AG09309 (cell line): ENCODE data around the gene SMIM32.

Experiments used
- DNase-seq: peaks from one replicate; pipeline ENCODE4 v3.0.0-alpha.2; 2010; ENCODE audit warnings: low read depth
- H3K4me3 ChIP-seq: 2 replicates; pipeline ENCODE4 v1.5.1; 2011; ENCODE audit warnings: mild to moderate bottlenecking, low read depth, low read length, moderate library complexity; ENCODE audit not compliant: control insufficient read depth
- TF ChIP-seq, protein P1 (sequence below): IDR thresholded peaks from 2 replicates; pipeline ENCODE4 v1.5.1; 2011; ENCODE audit warnings: mild to moderate bottlenecking, low read depth, low read length, inconsistent platforms; ENCODE audit not compliant: insufficient read depth, control insufficient read depth; ENCODE audit errors: missing control alignments

SMIM32 gene

DNA sequence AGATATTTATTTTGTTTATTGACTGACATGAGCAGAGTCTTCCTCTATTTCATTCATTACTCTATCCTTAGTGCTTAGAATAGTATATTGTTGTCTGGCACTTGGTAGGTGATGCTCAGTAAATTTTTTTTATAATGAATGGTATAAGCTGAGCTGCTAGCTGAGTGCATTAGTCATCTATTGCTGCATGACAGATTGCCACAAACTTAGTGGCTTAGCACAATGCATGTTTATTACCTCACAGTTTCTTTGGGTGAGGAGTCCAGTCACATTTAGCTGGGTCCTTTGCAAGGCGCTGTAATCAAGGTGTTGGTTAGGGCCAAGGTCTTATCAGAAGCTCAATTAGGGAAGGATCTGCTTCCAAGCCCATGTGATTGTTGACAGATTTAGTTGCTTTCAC is 37.2 kb downstream of the SMIM32 start:
- H3K4me3 ChIP-seq: no peak overlapping the region
- DNase-seq: no peak
- TF ChIP-seq, protein P1, sequence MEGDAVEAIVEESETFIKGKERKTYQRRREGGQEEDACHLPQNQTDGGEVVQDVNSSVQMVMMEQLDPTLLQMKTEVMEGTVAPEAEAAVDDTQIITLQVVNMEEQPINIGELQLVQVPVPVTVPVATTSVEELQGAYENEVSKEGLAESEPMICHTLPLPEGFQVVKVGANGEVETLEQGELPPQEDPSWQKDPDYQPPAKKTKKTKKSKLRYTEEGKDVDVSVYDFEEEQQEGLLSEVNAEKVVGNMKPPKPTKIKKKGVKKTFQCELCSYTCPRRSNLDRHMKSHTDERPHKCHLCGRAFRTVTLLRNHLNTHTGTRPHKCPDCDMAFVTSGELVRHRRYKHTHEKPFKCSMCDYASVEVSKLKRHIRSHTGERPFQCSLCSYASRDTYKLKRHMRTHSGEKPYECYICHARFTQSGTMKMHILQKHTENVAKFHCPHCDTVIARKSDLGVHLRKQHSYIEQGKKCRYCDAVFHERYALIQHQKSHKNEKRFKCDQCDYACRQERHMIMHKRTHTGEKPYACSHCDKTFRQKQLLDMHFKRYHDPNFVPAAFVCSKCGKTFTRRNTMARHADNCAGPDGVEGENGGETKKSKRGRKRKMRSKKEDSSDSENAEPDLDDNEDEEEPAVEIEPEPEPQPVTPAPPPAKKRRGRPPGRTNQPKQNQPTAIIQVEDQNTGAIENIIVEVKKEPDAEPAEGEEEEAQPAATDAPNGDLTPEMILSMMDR: no peak

DNA sequence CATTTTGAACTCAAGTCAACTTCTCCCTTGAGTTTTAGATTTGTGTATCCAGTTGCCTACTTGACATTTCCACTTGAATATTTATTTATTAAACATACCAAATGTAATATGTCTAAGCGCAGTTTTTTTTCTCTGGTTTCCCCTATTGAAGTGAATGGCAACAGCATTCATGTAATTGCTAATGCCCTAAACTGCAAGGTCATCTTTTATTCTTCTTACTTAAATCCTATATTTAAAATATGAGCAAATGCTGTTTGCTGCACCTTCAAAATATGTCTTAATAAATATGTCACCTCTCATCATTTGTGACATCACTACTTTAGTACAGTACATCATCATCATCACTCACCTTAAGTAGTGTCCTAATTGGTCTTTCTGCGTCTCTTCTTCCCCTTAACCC is 37.9 kb downstream of the SMIM32 start:
- TF ChIP-seq, protein P1: no peak
- no peak for DNase-seq
- H3K4me3 ChIP-seq: no peak overlapping the region

DNA sequence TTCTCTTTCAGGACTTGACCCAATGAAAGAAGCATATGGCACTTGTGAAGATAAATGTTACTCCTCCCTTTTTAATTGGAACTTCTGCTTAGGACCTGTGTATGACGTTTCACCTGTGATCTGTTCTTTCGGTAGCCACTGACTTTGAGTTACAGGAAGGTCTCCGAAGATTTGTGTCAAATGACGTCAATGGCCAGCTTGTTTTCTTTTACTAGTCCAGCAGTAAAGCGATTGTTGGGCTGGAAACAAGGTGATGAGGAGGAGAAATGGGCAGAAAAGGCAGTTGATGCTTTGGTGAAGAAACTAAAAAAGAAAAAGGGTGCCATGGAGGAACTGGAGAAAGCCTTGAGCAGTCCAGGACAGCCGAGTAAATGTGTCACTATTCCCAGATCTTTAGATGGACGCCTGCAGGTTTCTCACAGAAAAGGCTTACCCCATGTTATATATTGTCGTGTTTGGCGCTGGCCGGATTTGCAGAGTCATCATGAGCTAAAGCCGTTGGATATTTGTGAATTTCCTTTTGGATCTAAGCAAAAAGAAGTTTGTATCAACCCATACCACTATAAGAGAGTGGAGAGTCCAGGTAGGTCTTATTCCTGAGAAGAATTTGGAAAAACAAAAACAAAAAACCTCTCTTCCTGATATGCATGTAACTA is 39.3 kb downstream of the SMIM32 start:
- no peak overlapping the region for H3K4me3 ChIP-seq
- TF ChIP-seq, protein P1: no peak
- DNase-seq: no peak

DNA sequence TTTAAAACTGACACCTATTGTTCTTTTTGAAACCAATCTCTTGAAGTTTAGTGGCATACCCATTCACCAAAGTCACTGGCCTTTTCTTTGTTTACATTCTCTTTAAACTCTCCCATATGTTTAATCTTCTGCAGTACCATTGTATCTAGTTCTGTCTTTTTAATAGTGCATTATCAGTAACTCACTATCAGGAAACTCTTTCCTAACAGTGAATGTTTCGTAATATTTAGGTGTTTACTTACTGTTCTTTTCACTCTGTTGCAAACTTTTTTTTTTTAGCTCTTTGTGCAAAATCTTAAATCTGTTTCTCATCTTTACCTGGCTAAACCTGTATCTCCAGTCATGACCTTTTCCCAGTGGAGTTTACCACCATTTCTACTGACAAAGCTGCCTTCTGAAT is 43.1 kb downstream of the SMIM32 start:
- DNase-seq: no peak
- TF ChIP-seq, protein P1: no peak

DNA sequence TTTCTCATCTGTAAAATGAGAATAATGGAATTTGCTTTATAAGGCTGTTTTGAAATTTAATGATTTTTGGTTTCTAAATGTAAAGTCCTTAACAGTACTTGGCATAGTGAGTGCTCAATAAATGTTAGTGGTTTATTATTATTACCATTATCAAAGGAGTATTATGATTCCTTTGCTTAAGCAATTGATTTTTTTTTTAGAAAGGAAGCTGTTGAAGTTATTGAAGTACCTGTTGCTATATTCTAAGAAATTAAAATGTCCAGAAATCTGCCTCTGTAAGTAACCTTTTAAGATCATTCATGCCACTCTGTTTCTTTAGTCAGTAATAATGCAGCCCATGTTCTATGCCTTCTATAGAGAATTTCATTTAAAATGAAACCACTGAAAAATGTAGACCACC is 45.3 kb downstream of the SMIM32 start:
- no peak for DNase-seq
- TF ChIP-seq, protein P1: no peak

More for the DNA sequence above, 43.1 kb downstream of the SMIM32 start:
- H3K4me3 ChIP-seq: no peak overlapping the region

DNA sequence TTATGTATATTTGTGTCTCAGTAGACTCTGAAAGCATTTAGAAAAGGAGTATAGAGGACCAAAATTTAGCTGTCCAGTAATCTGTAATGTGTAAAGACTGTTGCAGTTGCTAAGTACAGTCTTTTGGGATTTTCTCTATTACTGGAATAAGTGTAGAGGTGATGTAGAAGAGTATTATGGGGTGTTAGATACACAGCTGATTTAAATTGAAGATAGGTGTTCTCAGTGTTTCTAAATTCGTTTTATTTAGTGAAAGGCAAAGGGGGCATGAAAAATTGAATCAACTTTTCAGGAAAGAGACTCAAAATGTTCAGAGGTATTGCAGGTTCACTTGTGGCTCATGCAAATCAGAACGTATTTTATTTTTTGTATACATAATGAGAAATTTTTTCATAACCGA is 46.8 kb downstream of the SMIM32 start:
- DNase-seq: no peak
- TF ChIP-seq, protein P1: no peak
- H3K4me3 ChIP-seq: no peak overlapping the region

More for the DNA sequence above, 45.3 kb downstream of the SMIM32 start:
- H3K4me3 ChIP-seq: no peak overlapping the region
